22Rv1 (cell line): ENCODE results near the gene CYP1B1.

Experiments used
- CTCF ChIP-seq: fragments of 450-650 bp; IDR thresholded peaks from 2 replicates; pipeline ENCODE4 v1.5.1; 2017; ENCODE audit warnings: mild to moderate bottlenecking
- ZFX ChIP-seq: fragments of 450-650 bp; IDR thresholded peaks from 2 replicates; pipeline ENCODE4 v1.6.1; 2017; ENCODE audit warnings: antibody characterized with exemption, borderline replicate concordance

DNA sequence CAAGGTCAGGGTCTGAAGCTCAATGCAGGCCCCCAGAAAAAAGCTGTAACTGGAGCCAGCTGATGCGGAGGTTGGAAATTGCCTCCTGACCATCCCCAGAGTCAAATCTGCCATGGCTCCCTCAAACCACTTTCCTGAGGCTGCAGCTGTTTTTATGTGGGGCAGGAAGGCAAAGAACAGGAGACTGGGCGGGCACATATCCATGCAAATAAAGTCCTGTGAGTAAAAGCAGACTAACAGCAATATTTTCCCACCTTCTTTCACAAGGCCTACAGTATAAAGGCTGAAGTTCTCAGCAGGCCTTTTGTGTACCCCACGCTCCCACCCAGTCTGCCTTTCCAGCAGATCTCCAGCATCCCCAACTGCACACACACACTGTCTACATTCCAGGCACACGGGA is 47.1 kb downstream of the CYP1B1 start:
- TF ChIP-seq CTCF (no peak), ZFX (no peak)
